Nucleus accumbens (tissue), 56 donors: ENCODE results near the gene ACVR2B.

Source experiments
- DNase-seq, 56 donors: peaks; one replicate each; lab custom pipeline; 2025; lab: John Stamatoyannopoulos, UW

The ACVR2B gene

DNA sequence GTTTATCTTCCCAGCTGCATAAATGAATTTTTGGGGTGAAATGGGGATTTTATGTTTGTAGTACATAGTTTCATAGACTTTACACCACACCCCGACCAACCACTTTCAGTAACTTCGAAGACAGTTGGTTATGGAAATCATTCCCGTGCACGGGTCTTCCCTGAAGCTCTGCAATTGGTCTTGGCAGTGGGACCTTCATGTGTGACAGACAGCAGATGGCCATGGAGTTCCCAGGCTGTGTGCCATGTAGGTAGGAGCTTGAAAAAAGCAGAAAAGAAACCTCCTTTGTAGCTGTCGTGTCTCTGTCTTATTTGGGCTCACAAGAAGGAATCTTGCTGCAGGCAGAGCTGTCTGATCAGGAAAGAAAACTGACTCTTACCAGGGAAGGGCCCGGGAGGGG, 68.3 kb downstream of the ACVR2B start:
- no peak for DNase-seq

GRCh38 chr3:38524141-38524739, 70.5 kb downstream of the ACVR2B start:
- DNase-seq, result no peak

- DNase-seq, result no peak
Measured at GRCh38 chr3:38526792-38527191, 73.1 kb downstream of the ACVR2B start.

DNA sequence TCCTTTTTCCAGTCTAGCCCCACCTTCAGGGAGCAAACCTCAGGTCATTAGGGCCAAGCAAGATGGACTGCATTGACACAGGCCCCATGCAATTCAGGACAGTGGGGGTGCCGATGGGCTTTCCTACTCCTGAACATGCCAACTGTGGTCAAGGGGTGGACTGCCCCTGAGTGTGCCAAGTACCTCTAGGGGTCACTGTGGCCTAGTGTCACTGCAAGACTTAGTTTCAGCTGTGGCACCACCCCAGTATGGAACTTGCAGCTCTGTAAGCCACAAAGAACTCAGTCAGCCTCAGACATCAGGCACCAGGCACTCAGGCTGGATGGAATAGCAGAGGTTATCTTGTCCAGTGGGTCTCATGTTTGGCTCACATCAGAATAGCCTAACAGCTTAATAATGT, 74.8 kb downstream of the ACVR2B start:
- DNase-seq, result no peak

GRCh38 chr3:38532529-38532928, 78.8 kb downstream of the ACVR2B start:
- DNase-seq, result no peak

GRCh38 chr3:38533285-38533976, 79.7 kb downstream of the ACVR2B start:
- no peak for DNase-seq

DNA sequence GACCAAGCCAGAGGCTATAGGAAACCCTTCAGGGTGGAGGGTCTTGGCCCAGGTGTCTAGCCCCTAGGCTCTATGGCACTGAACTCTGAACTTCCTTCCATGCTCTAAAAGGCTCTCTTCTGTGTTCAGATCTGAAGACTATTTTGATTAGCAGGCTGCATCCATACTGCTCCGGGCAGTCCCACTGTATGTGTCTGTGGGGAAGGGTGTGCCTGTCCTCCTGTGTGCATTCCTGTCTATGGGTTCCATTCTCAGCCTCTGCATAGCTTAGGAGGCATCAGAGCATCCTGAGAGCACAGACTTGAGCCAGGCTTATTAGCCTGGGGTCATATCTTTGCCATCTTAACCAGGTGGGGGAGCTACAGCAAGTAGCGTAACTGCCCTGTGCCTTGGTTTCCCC, 80.5 kb downstream of the ACVR2B start:
- DNase-seq, result no peak

DNA sequence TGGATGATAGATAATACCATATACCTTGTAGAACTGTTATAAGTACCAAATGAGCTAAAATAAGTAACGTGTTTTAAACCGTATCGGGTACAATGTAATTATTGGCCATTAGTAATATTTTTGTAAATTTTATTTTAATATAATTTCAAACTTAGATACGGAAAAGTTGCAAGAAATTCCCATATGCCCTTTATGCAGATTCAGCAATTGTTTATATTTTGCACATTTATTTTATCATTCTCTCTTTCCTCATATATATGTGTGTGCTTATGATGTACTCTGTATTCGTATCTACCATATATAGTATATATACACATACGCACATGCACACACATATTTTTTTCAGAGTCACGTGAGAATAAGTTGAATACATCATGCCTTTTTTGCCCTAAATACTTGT, 80.9 kb downstream of the ACVR2B start:
- no peak for DNase-seq

GRCh38 chr3:38536671-38537070, 83.0 kb downstream of the ACVR2B start:
- no peak for DNase-seq

GRCh38 chr3:38538773-38539353, 85.2 kb downstream of the ACVR2B start:
- DNase-seq, result no peak

DNA sequence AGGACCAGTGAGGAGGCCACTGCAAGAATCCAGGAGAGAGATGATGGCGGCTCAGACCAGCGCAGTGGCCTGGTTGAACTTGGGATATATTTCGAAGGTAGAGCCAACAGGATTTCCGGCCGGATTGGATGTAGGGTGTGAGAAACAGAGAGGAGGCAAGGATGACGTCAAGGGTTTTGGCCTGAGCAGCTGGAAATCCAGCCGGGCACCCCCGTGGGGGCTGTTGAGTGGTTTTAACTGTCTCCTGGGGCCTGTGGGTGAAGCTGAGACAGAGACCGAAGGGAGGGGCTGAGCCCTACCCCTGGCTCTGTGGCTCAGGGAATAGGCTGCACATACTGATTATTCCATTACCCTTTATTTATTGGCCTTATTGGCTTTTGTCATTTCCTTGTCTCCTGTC, 88.1 kb downstream of the ACVR2B start:
- DNase-seq, result no peak
